GM19099 (cell line): Measurements from ENCODE around the gene ITPRID1.

Experiments used
- POLR2A ChIP-seq: IDR thresholded peaks from 3 replicates; pipeline ENCODE4 v1.6.1; 2011; ENCODE audit warnings: low read depth; ENCODE audit not compliant: insufficient read length; ENCODE audit errors: extremely low read depth

The ITPRID1 gene

DNA sequence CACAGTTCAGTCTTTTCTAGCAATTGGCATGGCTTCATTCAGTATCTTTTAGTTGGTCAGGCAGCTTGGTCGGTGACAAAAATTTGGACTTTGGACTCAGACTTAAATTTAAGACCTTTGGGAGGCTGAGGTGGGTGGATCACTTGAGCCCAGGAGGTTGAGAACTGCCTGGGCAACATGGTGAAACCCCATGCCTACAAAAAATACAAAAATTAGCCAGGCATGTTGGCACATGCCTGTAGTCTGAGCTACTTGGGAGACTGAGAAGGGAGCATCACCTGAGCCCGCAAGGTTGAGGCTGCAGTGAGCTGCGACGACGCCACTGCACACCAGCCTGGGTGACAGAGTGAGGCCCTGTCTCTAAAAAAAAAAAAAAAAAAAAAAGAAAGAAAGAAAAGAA, 19.5 kb upstream of the ITPRID1 start:
- no peak for TF ChIP-seq POLR2A

DNA sequence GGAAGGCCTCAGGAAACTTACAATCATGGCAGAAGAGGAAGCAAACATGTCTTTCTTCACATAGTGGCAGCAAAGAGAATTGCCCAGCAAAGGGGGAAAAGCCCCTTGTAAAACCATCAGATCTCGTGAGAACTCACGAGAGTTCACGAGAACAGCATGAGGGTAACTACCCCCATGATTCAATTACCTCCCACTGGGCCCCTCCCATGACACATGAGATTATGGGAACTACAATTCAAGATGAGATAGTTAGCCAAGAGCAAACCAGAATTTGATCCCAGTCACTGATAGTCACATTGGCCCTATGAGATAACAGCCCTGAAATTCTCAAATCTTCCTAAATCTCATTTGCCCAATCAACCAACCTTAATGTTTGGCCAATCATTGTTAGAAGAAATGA, 18.2 kb upstream of the ITPRID1 start:
- no peak for TF ChIP-seq POLR2A

DNA sequence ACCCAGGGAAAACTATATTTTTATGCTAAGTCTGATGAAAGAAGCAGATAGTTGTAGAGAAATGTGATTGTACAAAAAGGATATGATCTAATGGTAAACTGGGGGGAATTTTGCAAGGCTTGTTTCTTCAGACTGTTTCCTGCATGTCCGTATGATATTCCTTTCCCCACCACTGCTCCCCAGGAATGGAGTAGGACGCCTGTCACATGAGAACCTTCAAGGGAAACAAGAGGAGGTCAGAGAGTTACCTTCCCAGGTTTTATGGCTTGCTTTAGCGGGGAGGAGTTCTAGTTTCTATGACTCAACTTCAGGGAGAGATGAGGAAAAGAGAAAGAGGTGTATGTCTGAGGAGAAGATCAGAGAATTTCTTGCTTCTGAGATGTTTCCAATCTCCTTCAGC, 16.4 kb upstream of the ITPRID1 start:
- no peak for TF ChIP-seq POLR2A

DNA sequence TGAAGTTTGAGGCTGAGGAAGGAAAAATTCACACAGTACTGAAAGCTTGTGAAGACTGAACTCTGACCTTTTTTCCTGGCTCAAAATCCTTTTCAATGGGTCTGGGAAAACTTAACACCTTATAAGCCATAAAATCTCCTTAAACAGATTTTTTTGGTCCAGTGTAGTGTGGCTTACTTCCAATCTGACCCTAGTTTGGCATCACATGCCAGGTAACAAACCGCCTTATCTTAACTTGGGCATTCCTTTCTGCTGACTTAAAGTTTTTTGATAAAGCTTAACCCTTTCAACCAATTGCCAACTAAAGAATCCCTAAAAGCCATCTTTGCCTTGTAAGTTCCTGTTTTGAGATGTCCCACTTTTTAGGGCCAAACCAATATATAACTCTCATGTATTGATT, 13.2 kb upstream of the ITPRID1 start:
- TF ChIP-seq POLR2A: no peak

DNA sequence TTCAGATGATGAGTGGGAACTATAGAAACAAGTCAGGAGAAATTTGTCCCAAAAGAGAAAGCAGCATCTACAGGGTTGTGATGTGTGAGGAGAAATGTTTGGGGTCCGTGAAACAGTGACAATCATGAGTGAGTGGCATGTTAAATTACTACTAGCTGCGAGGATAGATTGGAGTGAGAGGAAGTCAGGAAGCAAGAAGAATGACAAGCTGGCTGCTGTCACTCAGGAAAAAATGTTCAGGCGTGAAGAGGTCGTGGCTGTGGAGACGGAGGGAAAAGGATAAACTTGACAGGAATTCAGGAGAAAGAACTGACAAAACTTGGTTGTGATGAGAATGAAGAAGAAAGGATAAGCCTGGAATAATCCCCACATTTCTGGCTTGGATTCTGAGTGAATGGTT, 5.1 kb upstream of the ITPRID1 start:
- TF ChIP-seq POLR2A: no peak

- no peak for TF ChIP-seq POLR2A
These were observed 1.7 kb upstream of the ITPRID1 start for GRCh38 chr7:31512166-31512565.

GRCh38 chr7:31516680-31517502, 3.0 kb downstream of the ITPRID1 start:
- no peak for TF ChIP-seq POLR2A

- TF ChIP-seq POLR2A: no peak
These were observed 3.6 kb downstream of the ITPRID1 start for GRCh38 chr7:31517513-31517912.

DNA sequence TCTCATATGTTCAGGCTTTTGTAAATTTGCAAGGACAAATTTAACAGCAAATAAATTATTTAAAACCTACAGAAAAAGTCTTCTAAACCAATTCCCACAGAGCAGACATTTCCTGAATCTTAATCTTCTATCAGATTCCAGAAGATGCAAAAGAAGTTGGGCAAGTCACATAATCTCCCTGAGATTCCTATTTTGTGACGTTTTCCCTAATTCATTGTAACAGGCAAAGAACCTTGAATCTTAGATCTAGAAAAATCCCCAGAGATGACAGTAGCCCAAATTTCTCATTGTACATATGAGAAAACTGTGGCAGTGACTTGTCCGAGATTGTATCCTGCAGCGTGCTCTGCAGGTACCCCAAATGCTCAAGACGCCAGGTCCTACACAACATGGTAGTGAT, 4.9 kb downstream of the ITPRID1 start:
- TF ChIP-seq POLR2A: no peak

GRCh38 chr7:31521336-31522010, 7.6 kb downstream of the ITPRID1 start:
- TF ChIP-seq POLR2A: no peak

- TF ChIP-seq POLR2A: no peak
These were observed 13.0 kb downstream of the ITPRID1 start for GRCh38 chr7:31526864-31527263.

DNA sequence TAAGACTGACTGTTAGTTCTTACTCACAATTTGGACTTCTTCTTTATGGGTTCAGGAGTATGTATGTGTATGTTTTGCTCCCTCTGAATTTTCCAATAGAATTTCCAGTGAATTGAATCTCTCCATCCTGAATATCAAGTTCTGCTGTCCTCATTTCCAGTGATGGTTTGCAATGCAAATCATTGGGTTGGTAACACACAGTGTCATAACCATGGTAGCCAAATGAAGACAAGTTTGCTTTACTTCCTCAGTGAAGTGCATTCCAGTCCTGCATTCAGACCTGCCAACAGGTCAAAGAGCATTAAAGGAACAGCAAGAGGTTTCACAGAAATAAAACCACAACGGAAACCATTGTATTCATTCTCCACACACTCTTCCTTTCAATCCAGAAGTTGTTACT, 15.2 kb downstream of the ITPRID1 start:
- TF ChIP-seq POLR2A: no peak

GRCh38 chr7:31545549-31545948, 31.7 kb downstream of the ITPRID1 start:
- no peak for TF ChIP-seq POLR2A

DNA sequence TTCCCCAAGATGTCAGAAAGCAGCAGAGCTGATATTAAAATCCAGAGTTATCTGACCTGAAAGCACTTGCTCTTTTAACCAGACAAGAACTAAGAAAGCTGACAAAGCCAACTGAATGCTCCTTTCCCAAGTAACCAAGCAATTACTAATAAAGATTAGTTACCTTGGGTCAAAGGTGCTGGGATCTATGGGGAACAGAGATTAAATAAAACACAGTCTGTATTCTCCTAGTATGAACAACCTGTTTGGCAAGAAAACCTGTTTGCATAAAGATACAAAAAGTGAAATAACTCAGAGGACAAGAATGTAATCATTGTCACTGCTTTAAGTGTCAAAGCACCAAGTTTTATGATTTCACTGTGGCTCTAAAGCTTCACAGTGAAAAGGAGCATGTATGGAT, 35.7 kb downstream of the ITPRID1 start:
- no peak for TF ChIP-seq POLR2A

GRCh38 chr7:31550432-31550831, 36.5 kb downstream of the ITPRID1 start:
- no peak for TF ChIP-seq POLR2A

DNA sequence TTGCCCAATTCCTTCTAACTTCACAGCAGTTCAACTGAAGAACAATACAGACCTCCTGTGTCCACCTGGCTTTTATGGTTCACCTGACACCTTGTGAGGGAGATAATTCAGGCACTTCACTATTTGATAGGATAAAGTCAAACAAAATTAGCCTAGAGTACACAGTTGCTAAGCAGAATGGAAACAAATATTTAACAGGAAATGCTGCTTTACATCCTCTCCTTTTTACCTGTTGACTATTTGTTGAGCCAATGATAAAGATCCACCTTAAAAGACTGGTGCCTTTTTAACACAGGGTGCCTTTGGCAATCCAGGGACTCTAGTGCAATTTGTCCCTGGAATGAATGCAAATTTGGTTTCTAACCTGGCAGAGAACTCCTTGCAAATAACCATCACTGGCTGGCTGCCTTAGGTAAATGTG, 39.8 kb downstream of the ITPRID1 start:
- TF ChIP-seq POLR2A: no peak
